ENCODE data around the gene SH3PXD2A. TPM values are rescaled to one million over a fixed set of nuclear protein-coding genes. Genes with fewer than 3 reads are reported as not detected.
A peak's percentile ranks its signal among the peaks of the same experiment; 100 is the strongest.

Gene SH3PXD2A
- total RNA-seq, 4 donors from 2014 or later = 9.4 to 20.6 (median 11.2) TPM

DNA sequence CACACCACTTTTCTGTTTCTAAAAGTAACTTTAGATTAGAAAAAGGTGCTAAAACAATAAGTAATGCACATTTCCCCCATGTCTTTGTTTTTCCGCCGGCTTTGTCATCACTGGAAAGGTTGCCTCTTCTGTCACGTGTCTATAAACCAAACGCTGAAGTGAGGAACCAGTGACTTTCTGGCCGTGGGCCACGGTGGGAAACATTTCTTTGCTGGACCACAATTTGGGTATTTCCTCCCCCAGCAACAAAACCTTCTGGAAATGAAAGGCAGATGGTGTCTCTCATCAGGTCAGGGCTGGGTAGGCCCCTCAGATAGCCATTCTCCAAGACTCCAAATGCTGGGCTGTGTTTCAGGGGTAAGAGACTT, 174.5 kb downstream of the SH3PXD2A start:
- H3K4me1 ChIP-seq = peaks cover 4 to 18% of the 10 kb centered on the region in 2 donors
- no peaks in the 10 kb centered on the region for H3K36me3 ChIP-seq
- no peak overlapping the region for H3K4me3 ChIP-seq (replicated peaks in 1 of 3)
- intact Hi-C loops (cut with DNase I) = loop anchor here (10.0 kb wide), 1 partner anchor 266 kb away; no protein-coding TSS in a partner anchor
- H3K9me3 ChIP-seq = no peaks in the 10 kb centered on the region
- DNase-seq = no peak
- no peak overlapping the region for H3K27ac ChIP-seq
- 77 to 85% methylated on average over 6 of the region's 6 CpGs for WGBS, 2 donors
- TF ChIP-seq POLR2A (IDR thresholded peaks at IDR 0.05) = no peak
- TF ChIP-seq, protein P1, sequence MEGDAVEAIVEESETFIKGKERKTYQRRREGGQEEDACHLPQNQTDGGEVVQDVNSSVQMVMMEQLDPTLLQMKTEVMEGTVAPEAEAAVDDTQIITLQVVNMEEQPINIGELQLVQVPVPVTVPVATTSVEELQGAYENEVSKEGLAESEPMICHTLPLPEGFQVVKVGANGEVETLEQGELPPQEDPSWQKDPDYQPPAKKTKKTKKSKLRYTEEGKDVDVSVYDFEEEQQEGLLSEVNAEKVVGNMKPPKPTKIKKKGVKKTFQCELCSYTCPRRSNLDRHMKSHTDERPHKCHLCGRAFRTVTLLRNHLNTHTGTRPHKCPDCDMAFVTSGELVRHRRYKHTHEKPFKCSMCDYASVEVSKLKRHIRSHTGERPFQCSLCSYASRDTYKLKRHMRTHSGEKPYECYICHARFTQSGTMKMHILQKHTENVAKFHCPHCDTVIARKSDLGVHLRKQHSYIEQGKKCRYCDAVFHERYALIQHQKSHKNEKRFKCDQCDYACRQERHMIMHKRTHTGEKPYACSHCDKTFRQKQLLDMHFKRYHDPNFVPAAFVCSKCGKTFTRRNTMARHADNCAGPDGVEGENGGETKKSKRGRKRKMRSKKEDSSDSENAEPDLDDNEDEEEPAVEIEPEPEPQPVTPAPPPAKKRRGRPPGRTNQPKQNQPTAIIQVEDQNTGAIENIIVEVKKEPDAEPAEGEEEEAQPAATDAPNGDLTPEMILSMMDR (IDR thresholded peaks at IDR 0.05) = no peak
- H3K27me3 ChIP-seq = no peaks in the 10 kb centered on the region

DNA sequence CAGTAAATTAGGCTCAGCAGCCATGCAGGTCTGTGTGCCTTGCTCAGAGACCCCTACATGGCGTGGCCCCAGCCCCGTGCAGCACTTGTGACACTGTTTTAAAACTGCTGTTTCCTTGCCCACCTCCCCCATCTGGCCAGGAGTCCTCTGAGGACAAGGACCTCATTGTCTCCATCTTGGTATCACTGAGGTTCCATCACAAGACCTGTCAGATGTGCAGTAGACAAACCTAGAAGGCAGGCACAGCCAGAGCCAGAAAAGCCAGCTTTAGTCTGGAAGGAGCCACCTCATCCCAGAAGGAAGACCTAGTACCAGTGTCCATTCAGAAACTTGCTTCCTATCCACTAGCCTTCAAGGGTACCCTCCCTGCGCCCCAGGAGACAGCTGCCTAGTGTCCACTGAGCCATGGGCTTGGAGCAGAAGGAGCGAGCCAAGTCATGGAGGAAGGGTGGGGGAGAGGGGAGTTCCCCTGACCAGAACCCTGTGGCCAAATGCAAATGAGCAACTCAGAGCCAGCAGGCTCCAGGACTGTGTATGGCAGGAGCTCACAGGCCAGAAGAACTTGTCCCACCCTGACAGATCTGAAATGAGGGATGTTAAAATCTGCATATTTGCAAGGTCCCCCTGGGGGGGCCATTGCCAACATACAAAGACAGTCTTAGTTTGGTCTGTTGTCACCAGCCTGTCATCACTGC, 176.1 kb downstream of the SH3PXD2A start:
- H3K27ac ChIP-seq = no peak overlapping the region
- H3K4me1 ChIP-seq = peaks cover 4 to 18% of the 10 kb centered on the region in 2 donors
- no peak overlapping the region for H3K4me3 ChIP-seq (replicated peaks in 1 of 3)
- no peaks in the 10 kb centered on the region for H3K9me3 ChIP-seq
- H3K27me3 ChIP-seq = no peaks in the 10 kb centered on the region
- intact Hi-C loops (cut with DNase I) = no loop called here
- WGBS, 2 donors = 88 to 90% methylated on average over 3 to 4 of the region's 4 CpGs
- TF ChIP-seq, protein P1 (IDR thresholded peaks at IDR 0.05) = no peak
- no peak for TF ChIP-seq POLR2A (IDR thresholded peaks at IDR 0.05)
- no peaks in the 10 kb centered on the region for H3K36me3 ChIP-seq
- no peak for DNase-seq

GRCh38 chr10:103678178-103678526, 177.2 kb downstream of the SH3PXD2A start:
- peak; percentile 56 for DNase-seq
- H3K27ac ChIP-seq = peak overlapping the region in 2 of 3 donors; percentile 43 to 53
- intact Hi-C loops (cut with DNase I) = no loop called here
- no peaks in the 10 kb centered on the region for H3K36me3 ChIP-seq
- H3K9me3 ChIP-seq = no peaks in the 10 kb centered on the region
- peaks cover 4 to 18% of the 10 kb centered on the region in 2 donors for H3K4me1 ChIP-seq
- no peak for TF ChIP-seq POLR2A (IDR thresholded peaks at IDR 0.05)
- TF ChIP-seq, protein P1 (IDR thresholded peaks at IDR 0.05) = no peak
- 2 to 17% methylated on average over 11 of the region's 12 CpGs for WGBS, 2 donors
- H3K4me3 ChIP-seq (replicated peaks in 1 of 3) = no peak overlapping the region
- H3K27me3 ChIP-seq = no peaks in the 10 kb centered on the region

DNA sequence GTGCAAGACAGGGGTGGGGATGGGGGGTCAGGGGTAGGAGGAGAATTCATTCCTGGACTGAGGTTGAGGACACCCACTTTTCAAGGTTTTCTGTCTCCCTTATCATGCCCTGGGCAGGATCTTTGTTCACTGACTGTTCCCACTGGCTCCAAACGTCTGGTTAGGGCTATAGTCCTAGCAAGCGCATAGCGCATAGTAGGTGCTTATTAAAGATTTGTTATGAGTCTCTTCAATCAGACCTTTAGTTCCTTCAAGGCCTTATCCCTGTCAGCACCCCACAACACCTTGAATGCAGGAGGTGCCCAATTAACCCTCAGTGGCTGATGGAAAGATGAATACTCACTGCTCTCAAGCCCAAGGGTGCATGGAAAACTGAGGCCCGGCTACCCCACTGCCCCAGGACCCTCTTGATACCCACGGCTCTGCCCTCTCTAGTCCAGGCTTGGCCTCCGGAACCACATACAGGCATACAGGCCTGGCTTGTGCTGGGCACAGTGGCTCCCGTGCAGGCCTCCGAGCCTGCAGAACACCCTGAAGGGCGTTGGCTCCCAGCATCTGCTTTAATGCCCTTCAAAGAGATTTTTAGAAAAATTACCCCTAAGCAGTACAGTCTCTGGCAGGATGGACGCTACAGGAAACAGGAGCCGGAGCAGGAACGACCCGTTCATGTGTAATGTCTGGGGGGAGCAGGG, 177.7 kb downstream of the SH3PXD2A start:
- DNase-seq = no peak
- TF ChIP-seq, protein P1 (IDR thresholded peaks at IDR 0.05) = no peak
- TF ChIP-seq POLR2A (IDR thresholded peaks at IDR 0.05) = no peak
- 39 to 66% methylated on average over 8 to 9 of the region's 13 CpGs for WGBS, 2 donors
- no peaks in the 10 kb centered on the region for H3K27me3 ChIP-seq
- no peaks in the 10 kb centered on the region for H3K9me3 ChIP-seq
- H3K36me3 ChIP-seq = no peaks in the 10 kb centered on the region
- peaks cover 4 to 18% of the 10 kb centered on the region in 2 donors for H3K4me1 ChIP-seq
- intact Hi-C loops (cut with DNase I) = no loop called here
- H3K4me3 ChIP-seq (replicated peaks in 1 of 3) = no peak overlapping the region
- H3K27ac ChIP-seq = peak overlapping the region in 2 of 3 donors; percentile 43 to 53

- 74 to 93% methylated on average over 8 to 16 of the region's 16 CpGs for WGBS, 2 donors
Observed at GRCh38 chr10:103676851-103677417, 178.4 kb downstream of the SH3PXD2A start.

More at GRCh38 chr10:103676851-103677417, 178.4 kb downstream of the SH3PXD2A start:
- TF ChIP-seq POLR2A (IDR thresholded peaks at IDR 0.05) = no peak
- TF ChIP-seq, protein P1 (IDR thresholded peaks at IDR 0.05) = no peak
- intact Hi-C loops (cut with DNase I) = no loop called here
- no peaks in the 10 kb centered on the region for H3K27me3 ChIP-seq
- H3K9me3 ChIP-seq = no peaks in the 10 kb centered on the region
- H3K4me1 ChIP-seq = peaks cover 4 to 18% of the 10 kb centered on the region in 2 donors
- DNase-seq = no peak
- H3K36me3 ChIP-seq = no peaks in the 10 kb centered on the region
- no peak overlapping the region for H3K4me3 ChIP-seq (replicated peaks in 1 of 3)
- peak overlapping the region in 1 of 3 donors; percentile 73 for H3K27ac ChIP-seq
